ENCODE results near the gene MRM2.

GRCh38 chr7:2247141-2247995, 5.4 kb upstream of the MRM2 start:
- no peak for TF ChIP-seq POLR2A (IDR thresholded peaks at IDR 0.05; ENCODE audit: borderline replicate concordance, extremely low read depth, insufficient read depth, insufficient read length)
- TF ChIP-seq EZH2 (IDR thresholded peaks at IDR 0.05), result no peak
- TF ChIP-seq YY1 (IDR thresholded peaks at IDR 0.05; ENCODE audit: extremely low read depth, insufficient replicate concordance, low read depth, low read length), result no peak
- TF ChIP-seq CTCF (IDR thresholded peaks at IDR 0.05 in 2 of 3, conservative IDR thresholded peaks at IDR 0.05 in 1 of 3; ENCODE audit: borderline replicate concordance in 1 of 3, insufficient read depth in 1 of 3, low read depth in 2 of 3, low read length in 2 of 3), result peak in 2 of 3 experiments; percentile 86 to 87; a peak in 5 of 6 replicates
- TF ChIP-seq EZH2phosphoT487 (IDR thresholded peaks at IDR 0.05; ENCODE audit: borderline replicate concordance), result no peak
- TF ChIP-seq, protein P1, sequence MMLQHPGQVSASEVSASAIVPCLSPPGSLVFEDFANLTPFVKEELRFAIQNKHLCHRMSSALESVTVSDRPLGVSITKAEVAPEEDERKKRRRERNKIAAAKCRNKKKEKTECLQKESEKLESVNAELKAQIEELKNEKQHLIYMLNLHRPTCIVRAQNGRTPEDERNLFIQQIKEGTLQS (IDR thresholded peaks at IDR 0.05), result no peak
- TF ChIP-seq CEBPB (IDR thresholded peaks at IDR 0.05; ENCODE audit: low read depth), result no peak
- TF ChIP-seq SP1 (IDR thresholded peaks at IDR 0.05; ENCODE audit: low read depth), result no peak
- no peak for TF ChIP-seq POLR2AphosphoS5 (IDR thresholded peaks at IDR 0.05; ENCODE audit: low read depth, low read length)
- no peak for TF ChIP-seq REST (IDR thresholded peaks at IDR 0.05; ENCODE audit: low read depth)
- no peak for TF ChIP-seq ELF1 (IDR thresholded peaks at IDR 0.05; ENCODE audit: borderline replicate concordance, low read depth)
- TF ChIP-seq RAD21 (IDR thresholded peaks at IDR 0.05; ENCODE audit: low read depth), result peak; percentile 52
- TF ChIP-seq, protein P2, sequence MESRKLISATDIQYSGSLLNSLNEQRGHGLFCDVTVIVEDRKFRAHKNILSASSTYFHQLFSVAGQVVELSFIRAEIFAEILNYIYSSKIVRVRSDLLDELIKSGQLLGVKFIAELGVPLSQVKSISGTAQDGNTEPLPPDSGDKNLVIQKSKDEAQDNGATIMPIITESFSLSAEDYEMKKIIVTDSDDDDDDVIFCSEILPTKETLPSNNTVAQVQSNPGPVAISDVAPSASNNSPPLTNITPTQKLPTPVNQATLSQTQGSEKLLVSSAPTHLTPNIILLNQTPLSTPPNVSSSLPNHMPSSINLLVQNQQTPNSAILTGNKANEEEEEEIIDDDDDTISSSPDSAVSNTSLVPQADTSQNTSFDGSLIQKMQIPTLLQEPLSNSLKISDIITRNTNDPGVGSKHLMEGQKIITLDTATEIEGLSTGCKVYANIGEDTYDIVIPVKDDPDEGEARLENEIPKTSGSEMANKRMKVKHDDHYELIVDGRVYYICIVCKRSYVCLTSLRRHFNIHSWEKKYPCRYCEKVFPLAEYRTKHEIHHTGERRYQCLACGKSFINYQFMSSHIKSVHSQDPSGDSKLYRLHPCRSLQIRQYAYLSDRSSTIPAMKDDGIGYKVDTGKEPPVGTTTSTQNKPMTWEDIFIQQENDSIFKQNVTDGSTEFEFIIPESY (IDR thresholded peaks at IDR 0.05; ENCODE audit: extremely low read depth, insufficient replicate concordance, low read length), result no peak
- TF ChIP-seq SIN3A (IDR thresholded peaks at IDR 0.05; ENCODE audit: low read depth), result no peak

All from HCT116 (cell line).